ENCODE data around the gene HOXD8. TPM values are rescaled to one million over a fixed set of nuclear protein-coding genes. Genes with fewer than 3 reads are reported as not detected.

The HOXD8 gene
- total RNA-seq, 1 experiment from 2014 or later, result not detected

DNA sequence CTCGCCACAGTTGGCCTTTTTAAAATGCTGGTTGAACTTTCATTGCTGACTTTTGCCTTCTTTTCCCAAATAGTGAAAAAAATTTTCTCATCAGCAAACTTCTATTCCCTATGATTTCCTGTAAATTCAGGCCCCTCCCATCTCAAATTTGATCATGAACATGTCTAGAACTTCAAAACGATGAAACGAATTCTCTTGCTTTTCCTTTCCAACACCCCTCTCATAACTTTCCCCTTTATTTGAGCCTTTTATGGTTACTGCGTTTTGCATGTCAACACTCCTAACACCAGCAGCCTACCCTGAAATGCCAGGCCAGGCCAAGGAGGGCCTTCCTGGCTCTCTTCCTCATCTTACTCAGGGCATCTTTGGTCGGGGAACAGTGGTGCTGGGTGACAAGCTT lies 38.6 kb upstream of the HOXD8 start:
- DNase-seq (ENCODE audit: low spot score), result no peak

DNA sequence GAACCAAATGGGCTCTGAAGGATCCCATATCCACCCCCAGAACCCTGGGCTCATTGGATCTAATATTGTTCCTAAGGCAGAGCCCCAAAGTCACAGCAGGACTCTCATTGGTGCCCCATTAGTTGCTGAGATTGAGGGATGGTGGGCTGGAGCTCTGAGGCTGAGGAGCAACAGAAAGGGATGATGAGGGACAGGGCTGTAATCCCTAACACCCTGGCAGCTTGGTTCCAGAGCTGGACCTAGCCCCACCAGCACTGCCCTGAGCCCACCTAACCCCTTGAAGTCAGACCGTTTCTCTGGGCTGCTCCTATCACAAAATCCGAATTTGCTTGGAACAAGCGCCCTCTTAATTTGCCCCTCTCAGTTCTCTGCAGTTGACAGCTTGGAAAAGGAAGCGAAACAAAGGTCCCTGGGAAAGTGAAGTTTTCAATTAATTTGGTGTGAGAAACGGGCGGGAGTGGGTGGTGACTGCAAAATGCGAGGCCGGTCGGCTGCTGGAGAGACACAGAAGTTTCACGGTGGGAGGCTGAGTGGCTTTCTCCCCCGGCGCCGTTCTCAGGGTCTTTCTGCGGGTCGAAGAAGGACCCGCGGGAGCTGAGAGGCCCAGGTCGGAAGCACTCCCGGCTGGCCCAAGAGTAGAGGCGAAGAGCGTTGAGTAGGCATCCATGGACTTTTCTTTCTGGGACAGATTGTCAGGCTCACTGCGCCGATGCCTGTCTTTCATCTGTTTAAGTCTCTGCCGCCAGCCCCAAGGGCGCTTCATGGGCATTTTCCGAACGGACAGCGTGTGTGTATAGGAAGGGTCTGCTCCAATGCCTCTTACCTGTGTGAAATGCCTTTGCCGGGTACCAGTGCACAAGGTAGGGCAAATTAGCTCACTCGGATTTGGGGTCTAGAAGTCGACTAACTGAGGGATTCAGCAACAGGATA lies 37.9 kb upstream of the HOXD8 start:
- DNase-seq (ENCODE audit: low spot score), result no peak

DNA sequence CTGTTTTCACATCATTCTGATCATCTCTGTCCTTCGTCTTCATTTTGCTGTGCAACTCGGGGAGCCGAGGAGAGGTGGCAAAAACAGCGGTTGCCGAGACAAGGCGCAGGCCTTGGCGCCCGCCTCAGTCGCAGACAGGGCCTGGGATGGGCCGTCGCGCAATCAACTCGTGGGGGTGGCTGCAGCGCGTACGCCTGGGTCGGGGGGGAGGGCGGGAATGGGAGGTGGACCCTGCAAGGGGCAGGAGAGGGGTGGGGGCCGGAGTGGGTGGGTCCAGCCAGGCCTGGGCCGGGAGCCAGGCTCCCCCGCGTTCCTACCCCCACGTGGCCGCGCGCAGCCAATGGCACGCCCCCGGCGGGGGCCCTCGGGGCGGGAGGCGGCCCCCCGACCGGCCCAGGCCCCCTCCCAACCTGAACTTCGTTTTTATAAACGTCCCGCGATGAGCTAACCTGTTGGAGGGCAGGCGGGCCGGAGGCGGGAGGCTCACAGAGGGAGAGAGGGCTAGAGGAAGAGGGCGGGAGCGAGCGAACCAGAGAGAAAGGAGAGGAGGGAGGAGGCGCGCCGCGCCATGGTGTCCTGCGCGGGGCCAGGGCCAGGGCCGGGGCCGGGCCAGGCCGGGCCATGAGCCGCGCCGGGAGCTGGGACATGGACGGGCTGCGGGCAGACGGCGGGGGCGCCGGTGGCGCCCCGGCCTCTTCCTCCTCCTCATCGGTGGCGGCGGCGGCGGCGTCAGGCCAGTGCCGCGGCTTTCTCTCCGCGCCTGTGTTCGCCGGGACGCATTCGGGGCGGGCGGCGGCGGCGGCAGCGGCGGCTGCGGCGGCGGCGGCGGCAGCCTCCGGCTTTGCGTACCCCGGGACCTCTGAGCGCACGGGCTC lies 37.0 kb upstream of the HOXD8 start, which contains the start of gene HOXD13:
TSS of gene HOXD13 (plus strand) at position 452 of the 875 bp plus-strand sequence. CDS start at position 622, 170 bp downstream.
- no peak for DNase-seq (ENCODE audit: low spot score)

DNA sequence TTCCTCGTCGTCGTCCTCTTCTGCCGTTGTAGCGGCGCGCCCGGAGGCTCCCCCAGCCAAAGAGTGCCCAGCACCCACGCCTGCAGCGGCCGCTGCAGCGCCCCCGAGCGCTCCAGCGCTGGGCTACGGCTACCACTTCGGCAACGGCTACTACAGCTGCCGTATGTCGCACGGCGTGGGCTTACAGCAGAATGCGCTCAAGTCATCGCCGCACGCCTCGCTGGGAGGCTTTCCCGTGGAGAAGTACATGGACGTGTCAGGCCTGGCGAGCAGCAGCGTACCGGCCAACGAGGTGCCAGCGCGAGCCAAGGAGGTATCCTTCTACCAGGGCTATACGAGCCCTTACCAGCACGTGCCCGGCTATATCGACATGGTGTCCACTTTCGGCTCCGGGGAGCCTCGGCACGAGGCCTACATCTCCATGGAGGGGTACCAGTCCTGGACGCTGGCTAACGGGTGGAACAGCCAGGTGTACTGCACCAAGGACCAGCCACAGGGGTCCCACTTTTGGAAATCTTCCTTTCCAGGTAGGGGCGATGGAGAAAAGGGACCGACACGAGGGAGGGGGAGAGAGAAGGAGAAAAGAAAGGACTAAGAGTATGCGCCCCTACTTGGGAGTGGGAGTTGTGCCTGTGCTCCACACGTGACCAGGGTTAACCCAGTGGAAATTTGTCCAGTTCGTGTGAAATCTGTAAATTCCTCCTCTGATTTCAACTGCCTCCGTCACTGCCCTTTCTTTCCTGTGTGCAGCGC lies 36.2 kb upstream of the HOXD8 start:
- peak; percentile 30 for DNase-seq (ENCODE audit: low spot score)

DNA sequence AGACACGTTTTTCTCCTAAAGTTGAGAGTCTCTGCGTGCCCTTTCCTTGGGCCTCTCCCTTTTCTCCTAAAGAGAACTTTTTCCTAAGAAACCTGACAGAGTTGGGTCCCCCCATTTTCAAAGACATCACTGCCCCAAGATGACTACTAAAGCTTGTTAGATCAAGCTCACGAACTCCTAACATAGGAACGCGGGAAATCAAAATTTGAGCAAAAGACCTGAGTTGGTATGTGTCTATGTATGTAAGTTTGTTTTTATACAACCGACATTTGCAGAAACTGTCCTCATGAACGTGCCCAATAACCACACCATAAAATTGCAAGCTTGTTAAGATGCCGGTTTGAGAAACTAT lies 35.6 kb upstream of the HOXD8 start:
- no peak for DNase-seq (ENCODE audit: low spot score)

DNA sequence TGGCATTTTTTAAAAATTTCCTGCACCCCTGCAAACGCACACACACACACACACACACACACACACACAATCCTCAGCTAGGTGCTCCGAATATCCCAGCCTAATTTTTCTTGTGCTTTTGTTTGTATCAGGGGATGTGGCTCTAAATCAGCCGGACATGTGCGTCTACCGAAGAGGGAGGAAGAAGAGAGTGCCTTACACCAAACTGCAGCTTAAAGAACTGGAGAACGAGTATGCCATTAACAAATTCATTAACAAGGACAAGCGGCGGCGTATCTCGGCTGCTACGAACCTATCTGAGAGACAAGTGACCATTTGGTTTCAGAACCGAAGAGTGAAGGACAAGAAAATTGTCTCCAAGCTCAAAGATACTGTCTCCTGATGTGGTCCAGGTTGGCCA lies 35.2 kb upstream of the HOXD8 start:
- no peak for DNase-seq (ENCODE audit: low spot score)

DNA sequence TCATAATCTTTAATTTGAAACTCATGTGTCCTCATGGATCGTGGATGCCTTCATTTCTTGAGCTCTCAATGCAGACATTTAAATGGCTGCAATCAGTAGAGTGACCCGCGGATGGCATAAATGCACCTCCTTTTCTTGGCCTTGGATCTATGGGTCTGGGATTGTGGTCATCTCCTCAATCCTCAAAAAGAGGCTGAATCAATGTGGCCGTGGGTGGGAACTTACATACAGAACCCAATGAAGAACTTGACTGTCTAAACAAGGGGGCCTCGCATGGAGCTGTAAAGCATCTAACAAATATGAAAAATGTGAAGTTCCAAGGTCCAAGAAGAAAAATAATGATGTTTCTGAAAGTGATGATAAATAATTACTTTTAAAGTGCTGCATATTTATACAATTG lies 34.1 kb upstream of the HOXD8 start:
- no peak for DNase-seq (ENCODE audit: low spot score)

DNA sequence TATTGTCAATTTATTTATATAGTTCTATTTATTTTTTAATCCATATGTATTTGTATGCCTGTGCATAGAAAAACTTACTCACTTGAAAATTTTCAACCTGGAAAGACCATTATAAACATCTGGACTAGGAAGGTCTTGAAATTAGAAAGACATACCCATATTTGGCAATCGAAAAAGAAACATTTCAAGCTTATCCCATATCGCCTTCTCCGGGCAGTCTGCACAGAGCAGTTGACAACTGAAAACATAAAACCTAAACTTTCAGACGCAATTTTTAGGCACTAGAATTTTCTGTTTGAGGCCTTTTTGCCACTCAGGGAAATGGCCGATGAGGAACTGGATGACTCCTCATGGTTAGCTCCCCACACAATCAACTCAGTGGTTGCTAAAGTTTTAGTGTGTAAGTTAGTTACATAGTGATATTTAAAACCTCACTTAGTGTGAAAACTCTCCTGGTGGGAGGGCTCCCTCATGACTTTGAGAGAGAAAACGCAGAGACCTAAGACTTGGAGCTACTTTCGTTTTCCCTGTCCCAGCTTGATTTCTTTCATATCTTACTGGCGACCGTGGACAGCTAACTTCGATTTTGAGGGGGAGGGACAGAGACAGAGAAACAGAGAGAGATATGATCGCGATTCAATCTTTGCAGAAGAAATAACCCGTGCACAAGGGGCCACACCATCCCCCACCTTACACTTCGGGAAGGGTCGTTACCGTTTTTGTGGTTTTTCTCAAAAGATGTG lies 33.1 kb upstream of the HOXD8 start:
- peak; percentile 48 for DNase-seq (ENCODE audit: low spot score)

DNA sequence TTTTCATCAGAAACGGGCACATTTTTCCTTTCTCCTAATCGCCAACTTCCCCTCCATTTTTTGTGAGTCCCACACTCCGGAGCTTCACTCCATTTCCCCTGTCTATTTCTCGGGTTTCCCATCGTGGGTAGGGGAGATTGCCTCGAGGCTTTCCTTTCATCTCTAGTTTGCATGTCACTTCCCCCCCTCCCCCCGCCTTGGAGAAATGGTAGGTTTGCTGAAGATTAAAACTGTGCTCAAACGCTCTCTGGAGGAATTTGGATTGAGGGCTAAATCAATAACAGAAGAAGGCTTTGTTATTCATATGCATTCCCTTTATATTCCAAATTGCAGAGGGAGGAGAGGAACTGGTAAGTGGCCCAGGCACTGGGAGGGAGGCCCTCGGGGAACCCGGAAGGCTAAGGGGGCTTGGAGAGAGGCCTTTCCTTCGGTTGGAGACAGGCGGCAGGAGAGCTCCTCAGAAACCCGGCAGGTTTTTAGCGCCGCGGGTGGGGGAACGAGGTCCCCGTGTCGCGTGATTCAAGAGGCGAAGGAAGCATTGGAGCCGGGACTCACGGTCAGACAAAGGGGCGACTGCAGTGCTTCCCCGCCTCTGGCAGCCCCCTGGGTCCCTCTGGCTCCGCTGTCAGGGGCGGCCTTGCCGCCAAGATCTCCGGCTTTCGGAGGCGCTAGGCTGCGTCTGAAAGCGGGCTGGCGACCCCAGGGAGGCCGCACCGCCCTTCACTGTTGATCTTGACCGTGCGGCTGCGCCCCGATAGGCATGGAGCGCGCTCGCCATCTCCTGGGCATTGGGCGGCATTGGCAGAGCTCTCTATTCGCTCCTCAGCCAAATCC lies 32.3 kb upstream of the HOXD8 start:
- peak; percentile 82 for DNase-seq (ENCODE audit: low spot score)

DNA sequence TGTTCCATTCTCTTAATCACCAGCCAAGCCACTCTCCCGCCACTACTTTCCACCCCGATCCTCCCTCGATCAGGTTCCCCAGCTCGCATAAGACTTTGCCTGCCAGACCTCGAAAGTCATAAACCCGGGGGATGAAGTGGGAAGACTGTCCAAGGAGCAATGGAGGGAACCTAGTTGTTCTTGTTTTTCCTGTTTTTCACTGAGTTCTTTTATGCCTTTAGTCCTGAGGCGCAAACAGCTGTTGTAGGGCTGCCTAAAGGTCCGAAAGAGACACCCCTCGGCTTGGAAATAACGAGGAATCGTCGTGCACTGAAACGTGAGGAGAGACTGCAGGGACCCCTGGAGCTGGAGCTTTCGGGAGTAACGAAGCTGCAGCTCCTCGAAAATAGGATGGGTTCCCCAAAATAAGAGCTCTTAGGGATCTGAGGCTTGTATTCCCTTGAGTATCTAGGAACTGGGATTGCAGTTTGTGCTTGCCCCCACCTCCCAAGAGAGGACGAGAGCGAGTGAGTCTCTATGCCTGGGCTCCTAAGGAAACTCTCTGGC lies 31.6 kb upstream of the HOXD8 start:
- DNase-seq (ENCODE audit: low spot score), result no peak

DNA sequence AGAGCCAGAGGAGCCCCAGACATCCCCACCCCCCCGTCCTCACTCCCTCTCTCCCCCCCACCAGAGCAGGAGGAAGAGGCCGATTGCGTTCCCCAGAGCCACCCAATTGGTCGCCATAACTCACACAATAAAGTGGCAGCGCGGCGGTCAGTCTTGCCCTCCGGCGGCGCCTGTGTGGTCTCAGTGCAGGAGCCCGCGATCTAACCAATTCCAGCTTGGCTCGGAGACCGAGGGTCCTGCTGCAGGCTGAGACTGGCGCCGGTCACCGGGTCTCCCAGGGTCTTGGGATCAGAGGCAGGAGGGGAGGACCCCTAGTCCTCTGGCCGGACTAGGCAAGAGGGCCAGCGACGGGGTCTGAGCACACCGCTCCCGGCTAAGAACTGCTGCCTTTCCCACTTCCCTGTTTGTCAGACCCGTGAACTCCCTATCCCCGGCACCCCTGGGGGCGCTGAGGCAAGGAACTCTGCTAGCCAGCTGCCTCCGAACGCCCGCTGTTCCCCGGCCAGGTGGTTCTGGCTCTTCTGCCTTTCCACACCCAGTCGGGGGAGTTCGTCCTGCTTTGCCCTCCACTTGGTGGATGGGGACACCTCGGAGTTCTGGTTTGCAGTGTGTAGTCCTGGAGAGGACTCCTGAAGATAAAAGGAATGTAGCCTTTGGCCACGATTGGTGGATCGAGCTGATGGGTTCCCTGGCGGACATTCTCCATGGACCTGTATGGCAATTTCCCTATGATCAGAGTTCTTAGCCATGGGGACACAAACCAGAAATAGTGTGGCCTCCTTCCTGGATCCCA lies 30.9 kb upstream of the HOXD8 start:
- DNase-seq (ENCODE audit: low spot score), result no peak

DNA sequence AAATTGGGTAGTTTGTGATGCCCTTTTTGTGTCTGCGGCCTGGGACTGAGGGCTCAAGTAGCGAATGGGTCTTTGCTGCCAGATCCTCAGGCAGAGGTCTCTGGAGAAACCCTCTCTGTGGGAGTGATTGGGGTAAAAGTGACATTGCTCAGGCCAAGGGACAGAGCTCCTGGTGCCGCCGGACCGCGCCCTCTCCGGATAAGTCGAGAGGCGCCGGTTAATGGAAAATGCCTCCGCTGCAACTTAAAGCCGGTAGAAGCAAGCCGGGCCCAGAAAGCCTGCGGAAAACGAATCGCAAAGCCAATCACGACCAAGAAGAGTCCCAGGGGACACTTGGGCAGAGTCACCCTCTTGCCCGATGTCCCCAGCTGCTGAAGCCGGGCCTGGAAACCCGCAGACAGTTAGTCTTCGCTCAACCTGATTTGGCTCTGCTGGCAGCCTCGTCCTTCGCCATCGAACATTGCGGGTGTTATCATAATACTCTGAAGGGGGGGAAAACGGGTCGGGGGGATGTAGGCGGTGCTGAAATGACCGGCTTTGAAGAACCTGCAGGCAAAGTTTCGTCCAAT lies 30.3 kb upstream of the HOXD8 start:
- DNase-seq (ENCODE audit: low spot score), result no peak

DNA sequence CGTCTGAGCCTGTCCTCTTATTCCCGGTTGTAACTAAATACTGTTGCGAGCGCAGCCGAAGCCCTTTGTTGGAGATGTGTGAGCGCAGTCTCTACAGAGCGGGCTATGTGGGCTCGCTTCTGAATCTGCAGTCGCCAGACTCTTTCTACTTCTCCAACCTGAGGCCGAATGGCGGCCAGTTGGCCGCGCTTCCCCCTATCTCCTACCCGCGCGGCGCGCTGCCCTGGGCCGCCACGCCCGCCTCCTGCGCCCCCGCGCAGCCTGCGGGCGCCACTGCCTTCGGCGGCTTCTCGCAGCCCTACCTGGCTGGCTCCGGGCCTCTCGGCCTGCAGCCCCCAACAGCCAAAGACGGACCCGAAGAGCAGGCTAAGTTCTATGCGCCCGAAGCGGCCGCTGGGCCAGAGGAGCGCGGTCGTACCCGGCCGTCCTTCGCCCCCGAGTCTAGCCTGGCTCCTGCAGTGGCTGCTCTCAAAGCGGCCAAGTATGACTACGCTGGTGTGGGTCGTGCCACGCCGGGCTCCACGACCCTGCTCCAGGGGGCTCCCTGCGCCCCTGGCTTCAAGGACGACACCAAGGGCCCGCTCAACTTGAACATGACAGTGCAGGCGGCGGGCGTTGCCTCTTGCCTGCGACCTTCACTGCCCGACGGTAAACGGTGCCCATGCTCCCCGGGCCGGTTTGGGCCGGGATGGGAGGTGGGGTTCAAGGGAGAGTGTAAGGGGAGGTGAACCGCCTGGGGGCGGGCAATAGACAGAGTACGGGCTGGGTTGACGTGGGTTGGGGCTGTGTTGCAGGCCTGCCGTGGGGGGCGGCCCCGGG lies 29.6 kb upstream of the HOXD8 start, which contains the start of gene HOXD12:
TSS of gene HOXD12 (plus strand) at position 68 of the 819 bp plus-strand sequence. CDS start at position 75, 7 bp downstream.
- DNase-seq (ENCODE audit: low spot score), result no peak

DNA sequence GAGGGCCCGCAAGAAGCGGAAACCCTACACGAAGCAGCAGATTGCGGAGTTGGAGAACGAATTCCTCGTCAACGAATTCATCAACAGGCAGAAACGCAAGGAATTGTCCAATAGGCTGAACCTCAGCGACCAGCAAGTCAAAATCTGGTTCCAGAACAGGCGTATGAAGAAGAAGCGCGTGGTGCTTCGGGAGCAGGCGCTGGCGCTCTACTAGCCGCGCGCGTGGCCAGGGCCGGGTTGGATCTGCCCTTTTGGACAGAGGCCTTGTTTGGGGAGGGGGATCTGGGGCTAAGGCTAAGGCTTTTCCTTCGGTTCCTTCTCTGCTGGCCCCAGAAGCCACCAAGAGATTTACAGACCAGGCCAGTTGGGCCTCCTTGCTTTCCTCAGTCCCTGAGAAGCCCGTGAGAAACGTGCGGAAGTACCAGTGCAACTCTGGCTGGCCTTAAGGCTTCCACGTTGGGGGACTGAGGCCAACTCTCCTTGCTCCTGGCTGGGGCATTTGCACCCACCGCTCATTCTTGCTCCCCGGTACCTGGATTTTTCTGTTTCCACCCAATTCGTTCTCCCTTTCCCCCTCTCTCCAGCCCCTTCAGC lies 28.9 kb upstream of the HOXD8 start:
- DNase-seq (ENCODE audit: low spot score), result no peak

DNA sequence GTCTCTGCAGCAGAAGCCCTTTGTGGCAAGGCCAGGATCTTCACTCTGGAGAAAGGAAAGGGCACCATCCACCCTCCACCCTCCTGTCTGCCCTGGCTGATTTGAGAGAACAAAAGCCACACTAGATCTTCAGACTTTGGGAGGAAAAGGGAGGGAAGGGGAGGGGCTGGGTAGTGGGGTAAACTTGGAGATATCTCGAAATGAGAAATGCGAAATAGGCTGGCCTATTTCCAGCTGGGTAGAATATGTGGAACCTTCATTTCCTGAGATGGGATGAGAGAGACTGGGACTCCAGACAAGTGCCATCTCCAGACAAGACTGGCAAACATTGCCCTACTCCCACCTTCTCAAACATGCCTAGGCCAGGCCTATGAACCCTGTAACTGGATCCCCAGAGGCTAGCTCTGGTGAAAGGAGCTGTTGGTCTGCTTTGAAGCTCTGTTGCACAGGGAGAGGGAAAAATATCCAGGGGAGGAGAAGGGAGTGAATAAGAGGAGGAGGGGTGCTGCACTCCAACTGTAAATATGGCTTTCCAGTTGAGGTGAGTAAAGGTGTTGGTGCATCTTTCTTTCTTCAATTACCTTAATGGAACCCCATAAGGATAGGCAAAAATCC lies 28.2 kb upstream of the HOXD8 start:
- no peak for DNase-seq (ENCODE audit: low spot score)

DNA sequence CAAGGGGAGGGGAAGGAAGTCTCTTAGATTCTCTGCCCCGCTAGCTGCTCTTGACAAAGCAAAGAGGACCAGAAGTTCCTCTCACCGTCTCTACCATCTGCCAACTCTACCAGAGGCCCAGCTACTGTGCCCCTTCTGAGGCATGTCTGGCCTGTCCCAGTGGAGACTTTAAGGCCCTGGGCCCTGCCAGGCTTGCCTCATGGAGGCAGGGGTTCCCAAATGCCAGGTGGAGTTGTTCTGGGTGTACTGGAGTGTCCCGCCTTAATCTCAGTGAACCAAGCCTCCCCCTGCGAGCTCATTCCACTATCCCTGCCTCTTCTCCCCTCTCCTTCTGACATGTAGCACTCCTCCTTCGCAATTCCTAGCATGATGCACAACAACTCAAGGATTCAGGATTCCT lies 27.7 kb upstream of the HOXD8 start:
- no peak for DNase-seq (ENCODE audit: low spot score)

DNA sequence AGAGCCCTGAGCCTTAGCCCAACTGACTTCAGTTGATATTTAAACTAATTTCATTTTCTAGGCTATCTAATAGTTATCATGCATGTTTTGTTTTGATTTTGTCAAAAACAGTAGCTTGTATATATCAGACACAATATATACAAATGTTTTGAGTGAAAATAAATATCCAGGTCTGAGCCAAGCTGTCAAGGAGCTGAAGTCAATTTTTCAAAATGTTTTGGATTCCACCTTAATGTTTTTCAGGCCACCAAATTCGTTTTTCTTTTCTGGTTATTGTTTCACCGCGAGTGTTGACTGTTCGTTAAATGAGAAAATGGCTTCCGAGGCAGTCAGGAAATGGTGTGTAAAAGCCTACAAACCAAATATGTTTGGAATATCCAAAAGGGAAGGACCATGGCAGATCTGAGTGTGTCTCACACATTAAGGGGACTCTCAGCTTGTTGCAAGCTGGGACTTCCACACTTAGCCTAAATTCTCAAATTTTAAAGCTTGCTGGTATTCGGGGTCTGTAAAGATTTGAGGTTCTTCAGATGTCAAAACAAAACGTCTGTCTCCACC lies 27.1 kb upstream of the HOXD8 start:
- DNase-seq (ENCODE audit: low spot score), result no peak

Data from H4 (cell line).